Ovary (tissue), 9 donors: ENCODE measurements around the gene IFFO2. TPM values are rescaled to one million over a fixed set of nuclear protein-coding genes. Genes with fewer than 3 reads are reported as not detected.

Source experiments
- DNase-seq, 5 donors: peaks; one replicate each; pipeline ENCODE4 v3.0.0-alpha.2; 2019 to 2020
- H3K27ac ChIP-seq, 2 donors: fragments of 200-600 bp; one replicate each; pipeline versions ENCODE4 v1.5.1 to v1.8.0; 2019 to 2022
- H3K27me3 ChIP-seq: fragments of 200-600 bp; one replicate; pipeline ENCODE4 v1.8.0; 2022
- H3K36me3 ChIP-seq: fragments of 200-600 bp; sonication (generic); one replicate; pipeline ENCODE4 v1.5.1; 2019
- H3K4me1 ChIP-seq: one replicate; pipeline ENCODE4 v1.8.1; 2013; ENCODE audit warnings: mild to moderate bottlenecking, moderate library complexity; ENCODE audit not compliant: insufficient read depth
- H3K4me3 ChIP-seq: fragments of 200-600 bp; sonication (generic); one replicate; pipeline ENCODE4 v1.5.1; 2017
- H3K9me3 ChIP-seq, 2 donors: fragments of 200-600 bp in 1 of 2; sonication (generic) in 1 of 2; one replicate each; pipeline versions ENCODE4 v1.5.1 to v1.8.1; 2013 to 2019; ENCODE audit warnings: mild to moderate bottlenecking in 1 of 2, moderate library complexity in 1 of 2
- CTCF ChIP-seq, 3 donors: fragments of 450-650 bp in 2 of 3; fragments of 200-600 bp in 1 of 3; IDR thresholded peaks; one replicate each; pipeline versions ENCODE4 v1.5.1 to v1.8.0; 2016 to 2022; ENCODE audit warnings: antibody characterized with exemption in 3 of 3, mild to moderate bottlenecking in 1 of 3
- EP300 ChIP-seq: sonication (generic); formaldehyde crosslinking; IDR thresholded peaks from one replicate; pipeline ENCODE4 v1.6.1; 2017; ENCODE audit warnings: antibody characterized with exemption
- POLR2A ChIP-seq: fragments of 450-650 bp; IDR thresholded peaks from one replicate; pipeline ENCODE4 v1.6.1; 2017; ENCODE audit warnings: antibody characterized with exemption, mild to moderate bottlenecking, moderate library complexity
- WGBS, 3 donors: extraction: QIAGEN DNeasy Blood & Tissue Kit in 1 of 3; methylation state at CpG; one replicate each; pipeline versions ENCODE4 v1.1.5 to v1.1.7; 2013 to 2017; 5-methylcytosine and 5-hydroxymethylcytosine counted together
- intact Hi-C, 4 donors: fragments of 100-400 bp; cut with DNase I; formaldehyde crosslinking; loops; one replicate each; pipeline versions ENCODE4 v1.11.0 to v1.15.1; 2022 to 2023
- polyA plus RNA-seq, 2 donors: library from polyadenylated mRNA; stranded (reverse); fragments of 200-250 nt in 1 of 2; fragments of 350-450 nt in 1 of 2; fragmentation: Illumina TruSeq in 1 of 2; extraction: RNeasy Lipid Tissue Mini Kit (QIAGEN cat#74804) in 1 of 2; gene quantifications; one replicate each; pipeline ENCODE4 v1.2.3, GENCODE V29; 2013 to 2014
- total RNA-seq, 7 donors: library from RNA; depleted of rRNA in 2 of 7; stranded (reverse); fragments of >200 nt in 2 of 7; fragmentation: NEBNext Ultra II Directional in 3 of 7; extraction: Animal tissue kit (Norgen Biotek cat#: 25700) in 3 of 7; gene quantifications; one replicate each; pipeline versions ENCODE4 v1.1.0 to v1.2.4, GENCODE V29; 2016 to 2023
- donor health status: DM: no; HTN: no; CAD: no; lungs with moderate emphysema.
- donor health status: DM: no; HTN: no; CAD: no.
- donor health status: Bipolar disorder and iron deficiency.
- donor health status: DM: yes; HTN: yes; CAD: no.
- donor health status: DM: no; HTN: no; CAD: no.
- donor health status: DM: yes; HTN: yes; CAD: no.

The IFFO2 gene
- total and polyA plus RNA-seq, 9 donors = 3.4 to 11.2 (median 6.2) TPM

GRCh38 chr1:18900303-18900841 is 56.1 kb downstream of the IFFO2 start:
- no peak for DNase-seq
- H3K27ac ChIP-seq = no peak overlapping the region
- WGBS, 3 donors = 90 to 91% (median 91%) methylated on average over 10 of the region's 10 CpGs

GRCh38 chr1:18899363-18900049 is 57.0 kb downstream of the IFFO2 start:
- H3K4me1 ChIP-seq = no peaks in the 10 kb centered on the region
- H3K4me3 ChIP-seq = no peak overlapping the region
- WGBS, 3 donors = 85 to 90% (median 89%) methylated on average over 4 of the region's 4 CpGs
- no peak for DNase-seq
- no peaks in the 10 kb centered on the region for H3K27me3 ChIP-seq
- no peaks in the 10 kb centered on the region for H3K36me3 ChIP-seq
- intact Hi-C loops = loop anchor here in 3 of 4 donors (10.0 kb wide), 4 partner anchors 55 to 345 kb away; partner anchors contain the start of gene IFFO2 (in 1 of the 3)
- no peak for TF ChIP-seq CTCF (IDR thresholded peaks at IDR 0.05)
- no peak for TF ChIP-seq POLR2A
- TF ChIP-seq EP300 = no peak
- no peaks in the 10 kb centered on the region for H3K9me3 ChIP-seq
- no peak overlapping the region for H3K27ac ChIP-seq

More at GRCh38 chr1:18900303-18900841, 56.1 kb downstream of the IFFO2 start:
- H3K36me3 ChIP-seq = no peaks in the 10 kb centered on the region
- no peak for TF ChIP-seq POLR2A
- no peak for TF ChIP-seq CTCF (IDR thresholded peaks at IDR 0.05)
- no peak for TF ChIP-seq EP300
- intact Hi-C loops = loop anchor here in 3 of 4 donors (10.0 kb wide), 4 partner anchors 54 to 344 kb away; partner anchors contain the start of gene IFFO2 (in 1 of the 3)
- H3K4me1 ChIP-seq = no peaks in the 10 kb centered on the region
- no peak overlapping the region for H3K4me3 ChIP-seq
- H3K9me3 ChIP-seq = no peaks in the 10 kb centered on the region
- no peaks in the 10 kb centered on the region for H3K27me3 ChIP-seq

- Histone ChIP-seq H3K27ac (no peak overlapping the region), H3K4me3 (no peak overlapping the region), H3K4me1 (no peaks in the 10 kb centered on the region), H3K9me3 (no peaks in the 10 kb centered on the region), H3K27me3 (no peaks in the 10 kb centered on the region), H3K36me3 (no peaks in the 10 kb centered on the region)
- TF ChIP-seq EP300 = no peak
- TF ChIP-seq POLR2A = no peak
- no peak for TF ChIP-seq CTCF (IDR thresholded peaks at IDR 0.05)
- 91 to 96% (median 94%) methylated on average over 8 of the region's 8 CpGs for WGBS, 3 donors
- intact Hi-C loops = no loop called here
- no peak for DNase-seq
These were observed 57.9 kb downstream of the IFFO2 start for GRCh38 chr1:18898567-18898966.

- WGBS, 3 donors = 89 to 91% (median 90%) methylated on average over 6 of the region's 6 CpGs
- no peak overlapping the region for H3K4me3 ChIP-seq
- no peaks in the 10 kb centered on the region for H3K27me3 ChIP-seq
- DNase-seq = no peak
- H3K9me3 ChIP-seq = no peaks in the 10 kb centered on the region
- no peaks in the 10 kb centered on the region for H3K4me1 ChIP-seq
- TF ChIP-seq EP300 = no peak
- no peak for TF ChIP-seq CTCF (IDR thresholded peaks at IDR 0.05)
- TF ChIP-seq POLR2A = no peak
- no peaks in the 10 kb centered on the region for H3K36me3 ChIP-seq
- no peak overlapping the region for H3K27ac ChIP-seq
- intact Hi-C loops = no loop called here
These were observed 61.2 kb downstream of the IFFO2 start for GRCh38 chr1:18895317-18895716.
